GM19467 (cell line): ENCODE results near the gene SUOX.
"Not testable (repeated sequence)": the region's sequence is repeated elsewhere in the genome, so short reads cannot be mapped to it uniquely, and the experiment has no call there.

Experiments used
- ATAC-seq: cut with Tn5 transposase; IDR thresholded peaks from one replicate; pipeline ENCODE4 v1.9.1; 2021; ENCODE audit warnings: mild to moderate bottlenecking, moderate library complexity; ENCODE audit not compliant: unreplicated experiment

The SUOX gene

GRCh38 chr12:56017181-56017580 is 20.1 kb downstream of the SUOX start:
- ATAC-seq, result no peak

GRCh38 chr12:56018356-56018755 is 21.3 kb downstream of the SUOX start:
- no peak for ATAC-seq

- no peak for ATAC-seq
Observed at GRCh38 chr12:56020423-56021184, 23.5 kb downstream of the SUOX start, which contains the start of gene IKZF4. IKZF4 (plus strand) TSS chr12:56021043; CDS start chr12:56021494, 451 bp downstream.

- no peak for ATAC-seq
Observed at GRCh38 chr12:56021889-56022497, 24.9 kb downstream of the SUOX start.

GRCh38 chr12:56028511-56029165 is 31.6 kb downstream of the SUOX start:
- no peak for ATAC-seq

- no peak for ATAC-seq
Observed at GRCh38 chr12:56029166-56029519, 32.1 kb downstream of the SUOX start.

- ATAC-seq, result no peak
Observed at GRCh38 chr12:56029666-56030293, 32.7 kb downstream of the SUOX start.

- ATAC-seq, result no peak
Observed at GRCh38 chr12:56031987-56032386, 34.9 kb downstream of the SUOX start.

GRCh38 chr12:56034586-56035332 is 37.7 kb downstream of the SUOX start:
- no peak for ATAC-seq

- no peak for ATAC-seq
Observed at GRCh38 chr12:56037161-56037560, 40.1 kb downstream of the SUOX start.

- no peak for ATAC-seq
Observed at GRCh38 chr12:56038022-56038655, 41.1 kb downstream of the SUOX start.

GRCh38 chr12:56040151-56040550 is 43.1 kb downstream of the SUOX start:
- no peak for ATAC-seq

- peak; percentile 12 for ATAC-seq
Observed at GRCh38 chr12:56040963-56041551, 44.0 kb downstream of the SUOX start.

GRCh38 chr12:56041552-56042429 is 44.7 kb downstream of the SUOX start, which contains the start of gene RPS26:
RPS26 (plus strand) TSS chr12:56041918; CDS start chr12:56042167, 249 bp downstream.
- ATAC-seq, result peak; percentile 80

GRCh38 chr12:56042430-56042813 is 45.3 kb downstream of the SUOX start:
- ATAC-seq, result not testable (repeated sequence)

GRCh38 chr12:56042843-56043242 is 45.8 kb downstream of the SUOX start:
- no peak for ATAC-seq

GRCh38 chr12:56046027-56046780 is 49.1 kb downstream of the SUOX start:
- no peak for ATAC-seq

- no peak for ATAC-seq
Observed at GRCh38 chr12:56053407-56053893, 56.4 kb downstream of the SUOX start.
